ENCODE measurements around the gene HOXB5.

HOXB5 gene

GRCh38 chr17:48601539-48602425 is 8.2 kb upstream of the HOXB5 start:
- DNase-seq = no peak

GRCh38 chr17:48601207-48601538 is 7.6 kb upstream of the HOXB5 start:
- no peak for DNase-seq

GRCh38 chr17:48600244-48601098 is 6.9 kb upstream of the HOXB5 start:
- no peak for DNase-seq

- DNase-seq = no peak
Measured at GRCh38 chr17:48599354-48599753, 5.8 kb upstream of the HOXB5 start.

- DNase-seq = no peak
Measured at GRCh38 chr17:48598736-48599135, 5.2 kb upstream of the HOXB5 start.

GRCh38 chr17:48597778-48598631 is 4.4 kb upstream of the HOXB5 start:
- peak; percentile 53 for DNase-seq

GRCh38 chr17:48597528-48597777 is 3.9 kb upstream of the HOXB5 start:
- DNase-seq = no peak

- DNase-seq = no peak
Measured at GRCh38 chr17:48596735-48597527, 3.4 kb upstream of the HOXB5 start.

GRCh38 chr17:48596000-48596734 is 2.6 kb upstream of the HOXB5 start:
- no peak for DNase-seq

GRCh38 chr17:48595278-48595999 is 1.9 kb upstream of the HOXB5 start:
- no peak for DNase-seq

GRCh38 chr17:48594538-48595277 is 1.1 kb upstream of the HOXB5 start:
- DNase-seq = no peak

GRCh38 chr17:48593840-48594537 is 410 bp upstream of the HOXB5 start:
- peak; percentile 81 for DNase-seq

GRCh38 chr17:48592577-48592976 is 1.0 kb downstream of the HOXB5 start:
- DNase-seq = no peak

- no peak for DNase-seq
Measured at GRCh38 chr17:48592057-48592514, 1.5 kb downstream of the HOXB5 start.

GRCh38 chr17:48591255-48592056 is 2.1 kb downstream of the HOXB5 start:
- DNase-seq = no peak

GRCh38 chr17:48590607-48591161 is 2.9 kb downstream of the HOXB5 start:
- no peak for DNase-seq

GRCh38 chr17:48589831-48590606 is 3.6 kb downstream of the HOXB5 start, which contains the start of gene HOXB3:
TSS of gene HOXB3 (minus strand) at chr17:48590241. CDS start at chr17:48552474, 37,767 bp downstream.
- no peak for DNase-seq

Data from CD4-positive, alpha-beta T cell treated with Interleukin-17A for 1 hour (primary cell).